DOHH2 (cell line): ENCODE results near the gene CDH4.

Experiments
- H3F3A ChIP-seq: fragments of 200-600 bp; sonication (generic), shearing (Covaris generic); 2 replicates; pipeline ENCODE4 v1.6.0; 2016; ENCODE audit warnings: antibody characterized with exemption, mild to moderate bottlenecking; ENCODE audit not compliant: control insufficient read depth, insufficient read depth
- H3K27ac ChIP-seq: fragments of 200-600 bp; sonication (generic); 2 replicates; pipeline ENCODE4 v1.5.1; 2014; ENCODE audit warnings: low read depth, mild to moderate bottlenecking, low read length, moderate library complexity
- H3K27me3 ChIP-seq: fragments of 200-600 bp; sonication (generic); 2 replicates; pipeline ENCODE4 v1.6.1; 2014; ENCODE audit warnings: mild to moderate bottlenecking, low read length, mixed read lengths; ENCODE audit not compliant: control insufficient read depth
- H3K36me3 ChIP-seq: fragments of 200-600 bp; sonication (generic); 2 replicates; pipeline ENCODE4 v1.6.1; 2014; ENCODE audit warnings: mild to moderate bottlenecking, low read length, moderate library complexity, mixed read lengths; ENCODE audit not compliant: control insufficient read depth
- H3K4me1 ChIP-seq: fragments of 200-600 bp; sonication (generic); 2 replicates; pipeline ENCODE4 v1.6.1; 2014; ENCODE audit warnings: mild to moderate bottlenecking, low read length, mixed read lengths; ENCODE audit not compliant: control insufficient read depth
- H3K4me2 ChIP-seq: fragments of 200-600 bp; sonication (generic); 2 replicates; pipeline ENCODE4 v1.6.0; 2014; ENCODE audit warnings: mild to moderate bottlenecking, low read length, moderate library complexity
- H3K4me3 ChIP-seq: fragments of 200-600 bp; sonication (generic); 2 replicates; pipeline ENCODE4 v1.5.1; 2014; ENCODE audit warnings: mild to moderate bottlenecking, low read length, mixed read lengths
- H3K79me2 ChIP-seq: fragments of 200-600 bp; sonication (generic); 2 replicates; pipeline ENCODE4 v1.6.1; 2014; ENCODE audit warnings: mild to moderate bottlenecking, low read length, mixed read lengths; ENCODE audit not compliant: control insufficient read depth
- H3K9me2 ChIP-seq: fragments of 200-600 bp; sonication (generic); replicated peaks from 2 replicates; pipeline ENCODE4 v1.6.1; 2014; ENCODE audit warnings: mild to moderate bottlenecking, low read length, mixed read lengths; ENCODE audit not compliant: control insufficient read depth
- H3K9me3 ChIP-seq: fragments of 200-600 bp; sonication (generic); 2 replicates; pipeline ENCODE4 v1.6.1; 2014; ENCODE audit warnings: antibody characterized with exemption, low read length, mixed read lengths; ENCODE audit not compliant: control insufficient read depth, insufficient read depth
- H4K20me1 ChIP-seq: fragments of 200-600 bp; sonication (generic); 2 replicates; pipeline ENCODE4 v1.6.0; 2014; ENCODE audit warnings: low read depth, mild to moderate bottlenecking, antibody characterized with exemption, low read length, moderate library complexity; ENCODE audit not compliant: control insufficient read depth, insufficient read depth
- EZH2phosphoT487 ChIP-seq: fragments of 200-600 bp; sonication (generic); IDR thresholded peaks from 2 replicates; pipeline ENCODE4 v1.6.1; 2017; ENCODE audit warnings: borderline replicate concordance, mild to moderate bottlenecking, antibody characterized with exemption, low read length, moderate library complexity, mixed read lengths
- TF ChIP-seq, protein P1 (sequence below): fragments of 200-600 bp; sonication (generic); IDR thresholded peaks from one replicate; pipeline ENCODE4 v1.5.1; 2014; ENCODE audit warnings: antibody characterized with exemption, mild to moderate bottlenecking, low read depth, low read length; ENCODE audit not compliant: poor library complexity, severe bottlenecking

Gene CDH4

DNA sequence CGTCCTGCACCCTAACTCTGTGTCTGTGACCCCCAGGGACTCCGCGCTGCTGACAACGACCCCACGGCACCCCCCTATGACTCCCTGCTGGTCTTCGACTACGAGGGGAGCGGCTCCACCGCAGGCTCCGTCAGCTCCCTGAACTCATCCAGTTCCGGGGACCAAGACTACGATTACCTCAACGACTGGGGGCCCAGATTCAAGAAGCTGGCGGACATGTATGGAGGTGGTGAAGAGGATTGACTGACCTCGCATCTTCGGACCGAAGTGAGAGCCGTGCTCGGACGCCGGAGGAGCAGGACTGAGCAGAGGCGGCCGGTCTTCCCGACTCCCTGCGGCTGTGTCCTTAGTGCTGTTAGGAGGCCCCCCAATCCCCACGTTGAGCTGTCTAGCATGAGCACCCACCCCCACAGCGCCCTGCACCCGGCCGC is 684.7 kb downstream of the CDH4 start:
- no peaks in the 10 kb centered on the region for H3K9me2 ChIP-seq
- H3K4me1 ChIP-seq = no peaks in the 10 kb centered on the region
- H3K4me3 ChIP-seq = no peak overlapping the region
- H3K27me3 ChIP-seq = no peaks in the 10 kb centered on the region
- no peaks in the 10 kb centered on the region for H4K20me1 ChIP-seq
- no peaks in the 10 kb centered on the region for H3K9me3 ChIP-seq
- H3F3A ChIP-seq = no peaks in the 10 kb centered on the region
- H3K79me2 ChIP-seq = no peaks in the 10 kb centered on the region
- H3K36me3 ChIP-seq = no peaks in the 10 kb centered on the region
- TF ChIP-seq, protein P1, sequence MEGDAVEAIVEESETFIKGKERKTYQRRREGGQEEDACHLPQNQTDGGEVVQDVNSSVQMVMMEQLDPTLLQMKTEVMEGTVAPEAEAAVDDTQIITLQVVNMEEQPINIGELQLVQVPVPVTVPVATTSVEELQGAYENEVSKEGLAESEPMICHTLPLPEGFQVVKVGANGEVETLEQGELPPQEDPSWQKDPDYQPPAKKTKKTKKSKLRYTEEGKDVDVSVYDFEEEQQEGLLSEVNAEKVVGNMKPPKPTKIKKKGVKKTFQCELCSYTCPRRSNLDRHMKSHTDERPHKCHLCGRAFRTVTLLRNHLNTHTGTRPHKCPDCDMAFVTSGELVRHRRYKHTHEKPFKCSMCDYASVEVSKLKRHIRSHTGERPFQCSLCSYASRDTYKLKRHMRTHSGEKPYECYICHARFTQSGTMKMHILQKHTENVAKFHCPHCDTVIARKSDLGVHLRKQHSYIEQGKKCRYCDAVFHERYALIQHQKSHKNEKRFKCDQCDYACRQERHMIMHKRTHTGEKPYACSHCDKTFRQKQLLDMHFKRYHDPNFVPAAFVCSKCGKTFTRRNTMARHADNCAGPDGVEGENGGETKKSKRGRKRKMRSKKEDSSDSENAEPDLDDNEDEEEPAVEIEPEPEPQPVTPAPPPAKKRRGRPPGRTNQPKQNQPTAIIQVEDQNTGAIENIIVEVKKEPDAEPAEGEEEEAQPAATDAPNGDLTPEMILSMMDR = no peak
- no peak for TF ChIP-seq EZH2phosphoT487
- no peak overlapping the region for H3K27ac ChIP-seq
- no peak overlapping the region for H3K4me2 ChIP-seq

DNA sequence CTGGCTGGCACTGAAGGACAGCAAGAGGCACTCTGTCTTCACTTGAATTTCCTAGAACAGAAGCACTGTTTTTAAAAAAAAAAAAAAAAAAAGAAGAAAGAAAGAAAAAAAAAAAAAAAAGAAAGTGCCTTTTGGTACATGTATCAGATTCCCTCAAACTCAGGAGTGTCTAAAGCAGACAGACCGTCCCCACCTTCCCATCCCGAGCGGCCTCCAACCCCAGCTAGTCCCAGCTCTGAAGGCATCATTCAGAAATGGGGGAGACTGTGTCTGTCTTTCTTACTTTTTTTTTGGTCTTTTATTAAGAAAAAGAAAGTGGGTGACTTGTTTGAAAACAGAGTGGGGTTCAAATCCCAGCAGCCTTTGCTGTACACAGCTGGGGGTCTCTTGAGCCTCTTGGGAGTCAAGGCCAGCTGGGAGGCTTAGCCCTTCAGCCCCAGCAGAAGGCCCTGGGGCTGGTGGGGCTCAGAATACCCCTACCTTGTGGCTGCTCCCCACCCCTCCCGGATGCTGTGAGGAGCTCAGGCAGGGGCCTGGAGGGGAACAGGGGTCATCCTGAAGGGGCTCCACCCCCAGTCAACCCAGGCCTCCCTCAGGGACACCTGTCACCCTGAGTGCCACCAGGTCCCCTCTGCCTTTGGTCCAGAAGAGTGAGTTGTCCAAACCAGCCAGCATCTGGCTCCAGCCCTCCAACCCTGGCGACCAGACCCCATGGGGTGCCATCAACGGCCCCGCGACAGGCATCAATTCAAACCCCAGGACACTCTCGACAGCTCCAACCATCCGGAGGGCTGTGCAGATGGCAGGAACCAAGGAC is 685.3 kb downstream of the CDH4 start:
- no peak for TF ChIP-seq EZH2phosphoT487
- TF ChIP-seq, protein P1 = no peak
- no peaks in the 10 kb centered on the region for H3K27me3 ChIP-seq

DNA sequence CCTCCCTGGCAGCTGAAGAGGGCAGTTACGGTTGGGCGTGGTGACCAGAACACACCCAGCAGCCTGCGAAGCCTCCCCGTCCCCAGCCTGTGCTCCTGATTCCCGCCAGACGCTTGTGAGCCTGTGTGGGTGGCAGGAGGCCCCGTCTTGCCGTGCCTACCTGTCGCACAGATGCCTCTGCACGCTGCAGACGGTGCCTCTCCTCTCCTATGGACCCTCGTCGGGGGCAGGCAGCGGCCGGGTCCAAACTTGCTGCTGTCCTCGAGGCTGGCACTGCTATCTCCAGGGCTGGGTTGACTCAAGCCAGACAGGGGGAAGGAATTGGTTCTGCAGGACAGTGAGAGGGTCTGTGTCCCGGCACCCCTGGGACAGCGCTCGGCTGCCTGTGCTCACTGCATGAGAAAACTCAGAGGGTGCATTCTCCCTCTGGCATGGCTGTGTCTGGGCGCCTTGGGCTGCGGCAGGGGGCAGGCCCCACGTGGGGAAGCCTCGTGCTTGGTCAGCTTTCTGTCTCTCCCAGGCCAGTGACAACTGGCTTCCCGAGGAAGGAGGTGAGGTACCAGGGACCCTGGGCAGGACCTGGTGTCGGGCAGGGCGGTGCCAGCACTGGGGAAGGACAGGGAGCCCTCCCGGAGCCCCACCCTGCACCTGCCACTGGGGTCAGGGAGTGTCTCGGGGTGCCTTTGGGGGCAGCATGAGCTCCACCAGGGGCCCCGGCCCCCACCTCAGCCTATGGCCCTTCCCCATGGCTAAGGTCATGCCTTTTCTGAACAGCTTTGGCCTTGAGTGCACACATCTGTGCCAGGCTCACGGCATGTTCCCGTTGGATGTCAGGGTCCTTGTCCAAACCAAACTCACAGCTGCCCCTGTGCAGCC is 686.1 kb downstream of the CDH4 start:
- no peaks in the 10 kb centered on the region for H3K9me3 ChIP-seq
- no peaks in the 10 kb centered on the region for H3K27me3 ChIP-seq
- H3K4me1 ChIP-seq = no peaks in the 10 kb centered on the region
- H3K27ac ChIP-seq = no peak overlapping the region
- H3K4me3 ChIP-seq = no peak overlapping the region
- no peaks in the 10 kb centered on the region for H3K9me2 ChIP-seq
- no peak overlapping the region for H3K4me2 ChIP-seq
- no peak for TF ChIP-seq EZH2phosphoT487
- TF ChIP-seq, protein P1 = no peak
- H3K79me2 ChIP-seq = no peaks in the 10 kb centered on the region
- H3K36me3 ChIP-seq = no peaks in the 10 kb centered on the region
- no peaks in the 10 kb centered on the region for H4K20me1 ChIP-seq
- no peaks in the 10 kb centered on the region for H3F3A ChIP-seq

More for the DNA sequence above, 685.3 kb downstream of the CDH4 start:
- Histone ChIP-seq H3K9me3 (no peaks in the 10 kb centered on the region), H3K4me3 (no peak overlapping the region), H3F3A (no peaks in the 10 kb centered on the region), H3K4me1 (no peaks in the 10 kb centered on the region), H3K79me2 (no peaks in the 10 kb centered on the region), H3K4me2 (no peak overlapping the region), H3K27ac (no peak overlapping the region), H3K9me2 (no peaks in the 10 kb centered on the region), H3K36me3 (no peaks in the 10 kb centered on the region), H4K20me1 (no peaks in the 10 kb centered on the region)
